Activated CD4-positive, alpha-beta T cell treated with anti-CD3 and anti-CD28 coated beads for 1 hour (primary cell): ENCODE data around the gene XPR1.

Experiments used
- DNase-seq: peaks from one replicate; pipeline ENCODE4 v3.0.0-alpha.2; 2020

The XPR1 gene

DNA sequence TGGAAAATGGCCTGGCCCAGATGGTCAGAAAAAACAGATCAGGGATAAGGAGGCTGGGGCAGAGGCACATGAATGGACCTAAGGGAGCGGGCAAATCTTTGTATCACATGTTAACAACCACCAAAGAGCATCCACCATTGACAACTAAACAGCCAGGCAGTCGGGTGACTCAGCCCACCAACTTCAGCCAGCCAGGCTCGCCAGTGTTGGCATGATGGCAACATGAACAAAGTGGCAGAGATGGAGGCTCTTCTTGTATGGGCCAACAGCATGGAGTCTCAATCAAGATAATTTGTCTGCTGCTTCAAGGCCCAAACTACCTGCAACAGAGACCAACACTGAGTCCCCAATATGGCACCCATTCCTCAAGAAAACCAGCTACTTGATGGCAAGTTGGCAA, 264.3 kb downstream of the XPR1 start:
- DNase-seq: no peak

DNA sequence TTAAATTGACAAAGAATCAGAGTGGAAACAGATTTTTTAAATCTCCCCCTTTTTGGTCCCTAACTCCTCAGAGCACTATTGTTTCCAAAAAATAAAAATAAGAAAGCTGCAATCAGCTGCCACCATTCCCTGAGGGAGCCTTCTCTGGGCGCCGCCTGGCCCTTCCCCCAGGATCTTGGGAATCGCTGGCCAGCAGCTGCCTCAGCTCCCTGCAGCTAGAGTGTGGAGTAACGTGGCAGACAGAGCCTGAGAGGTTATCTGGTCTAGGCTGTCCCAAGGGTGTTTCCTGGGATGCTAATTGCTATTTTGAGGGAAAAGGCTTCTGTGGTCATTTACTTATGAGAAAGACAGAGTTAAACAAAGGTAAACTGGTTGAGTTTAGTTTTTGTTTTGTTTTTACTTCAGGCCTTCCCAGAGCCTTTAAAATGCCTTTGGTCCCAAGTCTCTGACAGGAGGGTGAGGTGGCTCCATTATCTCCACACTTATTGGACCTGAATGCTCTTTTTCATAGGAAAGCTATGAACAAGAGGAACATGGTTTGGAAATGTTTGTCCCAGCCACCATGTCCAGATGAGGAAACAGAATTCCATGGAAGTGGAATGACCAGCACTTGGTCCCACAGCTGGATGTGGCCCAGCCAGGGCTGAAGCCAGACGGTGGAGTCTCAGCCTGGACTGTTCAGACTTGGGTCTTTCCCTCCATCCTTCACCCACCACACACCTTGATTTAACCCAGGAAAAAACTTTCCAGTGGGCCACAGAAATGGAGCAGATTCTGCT, 266.8 kb downstream of the XPR1 start:
- DNase-seq: no peak

DNA sequence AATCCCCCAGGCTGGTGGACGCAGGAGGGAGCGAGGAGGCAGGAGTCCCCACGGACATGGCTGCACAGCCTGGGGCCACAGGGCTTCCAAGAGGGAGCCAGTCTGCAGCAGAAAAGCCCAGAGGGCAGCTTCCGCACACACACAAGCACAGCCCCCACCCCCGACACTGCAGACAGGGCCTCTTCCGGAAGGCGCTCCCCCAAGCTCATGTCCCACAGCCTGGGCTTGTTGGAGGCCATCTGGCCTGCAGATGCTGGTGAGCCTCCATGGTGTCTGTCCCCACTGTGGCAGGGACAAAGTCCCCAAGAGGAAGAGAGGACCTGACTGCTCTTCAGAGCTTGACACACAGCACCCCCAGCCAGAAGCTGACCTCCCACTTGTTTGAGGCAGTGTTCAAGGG, 267.4 kb downstream of the XPR1 start:
- no peak for DNase-seq

DNA sequence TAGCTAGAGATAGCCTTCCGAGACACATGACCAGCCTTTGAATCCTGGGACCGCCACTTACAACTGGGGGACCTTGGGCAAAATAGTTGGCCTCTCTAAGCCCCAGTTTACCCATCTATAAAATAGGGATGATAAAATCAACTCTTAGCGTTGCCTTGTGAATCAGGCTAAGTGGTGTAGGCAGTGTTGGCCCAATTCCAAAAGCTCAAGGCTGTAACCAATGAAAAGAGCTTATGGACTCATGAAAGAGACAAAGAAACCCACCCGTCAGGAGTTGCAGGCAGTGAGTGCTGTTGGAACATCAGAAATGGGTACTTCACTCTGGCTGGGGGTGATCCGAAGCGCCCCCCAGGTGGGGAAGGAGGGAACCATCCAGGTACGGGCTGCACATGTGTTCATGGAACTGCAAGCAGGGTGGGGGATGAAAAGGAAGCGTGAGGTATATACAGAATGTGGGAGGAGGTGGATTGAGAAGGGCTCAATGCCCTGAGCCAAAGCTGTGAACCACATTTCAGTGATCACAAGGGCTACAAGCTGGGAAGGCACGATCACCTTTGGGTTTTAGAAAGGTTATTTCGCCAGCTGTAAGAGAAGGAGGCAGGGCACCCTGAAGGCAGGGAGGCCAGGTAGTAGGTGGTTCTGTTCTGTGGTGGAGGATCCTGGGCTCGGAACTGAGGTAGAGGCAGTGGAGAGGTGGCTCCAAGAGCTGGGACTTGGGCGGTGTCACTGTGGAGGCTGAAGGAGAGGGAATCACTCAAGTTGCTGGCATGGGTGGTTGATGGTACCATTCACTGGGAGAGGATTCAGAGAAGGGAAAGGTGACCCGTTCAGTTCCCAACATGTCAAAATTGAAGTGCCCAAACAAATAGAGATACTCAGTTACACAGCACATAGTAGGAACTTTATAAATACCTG, 269.5 kb downstream of the XPR1 start:
- DNase-seq: no peak

DNA sequence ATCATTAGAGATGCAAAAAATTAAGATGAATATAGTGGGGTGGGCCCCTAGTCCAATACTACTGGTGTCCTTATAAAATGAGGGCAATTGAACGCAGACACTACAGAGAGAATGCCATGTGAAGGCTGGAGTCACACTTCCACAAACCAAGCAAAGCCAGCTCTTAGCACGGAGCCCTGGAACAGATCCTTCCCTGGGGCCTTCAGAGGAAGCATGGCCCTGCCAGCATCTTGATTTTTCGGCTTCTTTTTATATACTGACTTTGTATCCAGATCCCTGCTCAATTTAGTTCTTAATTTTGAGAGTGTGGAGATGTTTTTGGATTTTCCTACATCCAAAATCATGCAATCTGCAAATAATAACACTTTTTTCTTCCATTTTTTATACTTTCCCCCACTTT, 270.7 kb downstream of the XPR1 start:
- DNase-seq: no peak

DNA sequence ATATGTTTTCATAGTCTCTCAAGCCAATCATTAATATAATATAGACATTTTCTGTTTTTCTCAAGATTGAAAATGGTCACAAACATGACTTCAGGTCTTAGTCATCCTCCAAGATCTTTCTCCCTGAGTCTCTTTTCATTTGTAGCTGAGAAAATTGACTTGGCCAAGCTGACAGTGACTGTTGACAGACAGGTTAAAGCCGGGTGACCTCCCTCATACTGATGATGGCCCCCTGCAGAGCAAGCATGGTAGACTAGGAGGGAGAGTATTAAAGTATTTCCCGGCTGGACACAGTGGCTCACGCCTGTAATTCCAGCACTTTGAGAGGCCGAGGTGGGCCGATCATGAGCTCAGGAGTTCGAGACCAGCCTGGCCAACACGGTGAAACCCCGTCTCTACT, 274.1 kb downstream of the XPR1 start:
- DNase-seq: no peak

DNA sequence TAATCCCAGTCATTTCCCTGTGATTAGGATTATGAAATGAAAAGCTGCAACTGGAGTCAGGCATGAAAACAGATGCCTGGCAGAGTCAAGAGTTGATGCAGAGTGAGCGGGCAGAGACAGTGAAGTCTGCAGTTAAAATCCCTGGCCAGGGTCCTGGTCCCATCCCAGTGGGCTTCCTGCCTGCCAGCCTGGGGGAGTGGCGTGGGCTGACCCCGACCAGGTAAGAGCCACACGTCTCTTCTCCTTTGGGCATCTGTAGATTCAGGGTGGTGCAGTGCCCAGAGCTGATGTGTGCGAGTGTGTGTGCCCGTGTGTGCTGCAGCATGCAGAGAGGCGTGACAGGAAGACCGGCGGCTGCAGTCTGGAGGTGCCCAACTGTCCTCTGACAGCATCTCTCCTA, 274.7 kb downstream of the XPR1 start:
- DNase-seq: no peak

DNA sequence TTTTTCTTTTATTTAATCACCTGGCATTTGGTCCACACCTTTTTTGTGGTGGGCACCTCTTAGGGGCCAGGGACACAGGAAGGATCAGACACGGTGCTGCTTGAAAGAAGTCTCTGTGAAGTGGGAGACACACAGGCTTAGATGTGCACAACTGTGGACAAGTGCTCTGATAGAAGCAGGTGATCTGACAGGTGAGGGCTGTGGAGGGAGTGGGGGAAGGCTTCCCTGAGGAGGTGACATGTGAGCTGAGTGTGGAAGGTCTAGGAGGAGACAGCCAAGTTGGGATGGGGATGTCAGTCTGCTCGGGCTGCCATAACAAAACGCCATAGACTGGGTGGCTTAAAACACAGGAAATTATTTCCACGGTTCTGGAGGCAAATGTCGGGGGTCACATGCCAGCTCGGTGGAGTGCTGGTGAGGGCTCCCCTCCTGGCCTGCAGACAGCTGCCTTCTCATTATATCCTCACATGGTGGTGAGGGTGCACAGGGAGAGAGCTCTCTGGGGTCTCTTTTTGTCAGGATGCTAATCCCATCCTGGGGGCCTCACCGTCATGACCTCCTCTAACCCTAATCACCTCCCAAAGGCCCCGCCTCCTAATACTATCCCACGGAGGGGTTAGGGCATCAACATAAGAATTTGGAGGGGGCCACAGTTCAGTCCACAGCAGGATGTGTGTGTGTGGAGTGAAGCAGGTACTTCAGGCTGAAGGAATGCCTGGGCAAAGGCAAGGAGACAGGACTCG, 275.7 kb downstream of the XPR1 start:
- DNase-seq: no peak

DNA sequence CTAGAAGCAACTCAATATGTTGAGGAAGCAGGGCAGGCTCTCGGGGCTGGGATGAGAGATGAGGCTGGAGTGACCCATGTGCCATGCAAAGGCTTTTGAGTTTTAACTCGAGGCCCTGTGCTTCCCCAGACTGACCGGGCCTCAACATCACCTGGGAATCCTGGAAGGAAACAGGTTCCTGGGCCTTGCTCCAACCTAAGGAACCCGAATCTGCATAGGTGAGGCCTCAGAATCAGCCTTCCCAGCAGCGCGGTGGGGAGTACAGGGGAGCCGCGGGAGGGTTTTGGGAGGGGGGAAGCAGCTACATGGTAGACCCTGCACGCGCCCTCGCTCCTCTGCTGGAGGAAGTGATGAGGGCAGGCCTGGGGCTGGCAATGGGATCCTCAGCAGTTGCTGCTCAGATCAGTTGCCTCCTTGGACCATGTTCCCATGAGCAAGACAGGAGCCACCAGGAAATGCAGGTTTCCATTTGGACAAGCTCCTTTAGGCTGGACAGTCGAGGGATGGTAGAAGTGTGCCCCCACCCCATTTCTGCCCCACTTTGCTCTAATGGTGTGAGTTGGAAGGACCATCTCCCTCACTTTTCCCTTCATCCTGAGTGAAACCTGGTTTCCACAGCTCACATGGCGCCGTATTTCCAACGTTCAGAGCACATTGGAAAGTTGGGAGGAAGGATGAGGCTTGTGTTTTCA, 276.4 kb downstream of the XPR1 start:
- DNase-seq: no peak

DNA sequence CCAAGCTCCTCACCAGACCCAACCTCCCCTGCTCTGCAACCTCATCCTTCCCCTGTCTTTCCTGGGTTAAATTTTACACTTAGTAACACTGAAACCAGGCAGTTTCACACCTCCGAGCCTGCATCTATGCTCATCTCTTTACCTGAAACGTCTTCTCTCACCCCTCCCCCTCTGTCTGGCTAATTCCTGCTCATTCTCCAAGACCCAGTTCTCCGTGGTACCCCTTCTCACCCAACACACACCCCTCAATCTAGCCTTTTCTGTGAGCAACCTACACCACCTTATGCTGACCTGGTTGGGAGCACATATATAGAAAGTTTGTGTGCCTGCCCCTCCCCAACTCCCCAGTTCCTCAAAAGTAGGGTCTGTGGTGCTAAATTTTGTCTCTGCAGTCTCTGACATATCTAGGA, 277.2 kb downstream of the XPR1 start:
- DNase-seq: no peak

DNA sequence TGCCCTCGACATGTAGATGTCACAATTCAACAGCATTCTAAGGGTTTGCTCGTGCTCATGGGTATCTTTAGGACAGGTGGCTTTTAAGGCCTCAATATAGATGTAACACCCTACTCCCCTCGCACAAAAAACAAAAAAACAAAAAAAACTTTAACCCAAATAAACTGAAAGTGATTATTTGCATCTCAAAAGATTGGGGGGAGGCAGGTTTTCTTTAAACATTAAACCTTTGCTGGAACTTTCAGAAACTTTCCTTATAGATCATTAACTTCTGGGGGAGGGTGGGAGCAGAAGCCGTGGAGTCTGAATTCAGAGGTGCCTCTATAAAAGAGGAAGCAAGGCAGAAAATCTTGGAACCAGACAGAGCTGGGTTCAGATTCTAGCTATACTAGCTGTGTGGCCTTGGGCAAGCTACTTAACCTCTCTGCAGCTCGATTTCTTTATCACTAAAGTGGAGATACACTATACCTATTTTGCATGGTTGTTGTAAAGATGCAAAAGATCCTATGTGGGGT, 277.7 kb downstream of the XPR1 start:
- no peak for DNase-seq

DNA sequence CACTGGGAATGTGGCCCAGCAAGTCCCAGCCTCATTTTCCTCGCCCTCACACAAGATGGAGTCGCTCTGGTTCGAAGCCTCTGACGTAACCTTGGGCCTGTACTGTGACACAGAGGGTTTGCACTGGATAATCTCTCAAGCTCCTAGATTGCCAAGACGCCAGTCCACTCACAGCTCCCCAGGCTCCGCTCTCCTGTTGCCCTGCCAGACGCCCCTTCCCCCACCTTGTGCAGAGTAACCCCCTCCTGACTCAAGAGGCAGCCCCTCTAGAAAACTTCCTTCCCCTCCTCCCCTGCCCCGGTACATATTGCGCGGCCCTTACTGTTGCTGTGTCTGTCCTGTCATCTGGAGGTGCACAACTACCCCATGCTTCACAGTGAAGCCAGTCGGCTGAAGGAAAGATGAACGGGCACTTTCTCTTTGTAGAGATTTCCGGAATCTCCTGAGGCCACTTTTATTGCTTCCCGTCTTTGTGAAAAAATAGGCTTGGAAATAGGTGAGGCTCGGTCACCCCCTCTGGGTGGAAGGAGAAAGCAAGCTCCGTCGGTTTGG, 279.9 kb downstream of the XPR1 start:
- DNase-seq: no peak

DNA sequence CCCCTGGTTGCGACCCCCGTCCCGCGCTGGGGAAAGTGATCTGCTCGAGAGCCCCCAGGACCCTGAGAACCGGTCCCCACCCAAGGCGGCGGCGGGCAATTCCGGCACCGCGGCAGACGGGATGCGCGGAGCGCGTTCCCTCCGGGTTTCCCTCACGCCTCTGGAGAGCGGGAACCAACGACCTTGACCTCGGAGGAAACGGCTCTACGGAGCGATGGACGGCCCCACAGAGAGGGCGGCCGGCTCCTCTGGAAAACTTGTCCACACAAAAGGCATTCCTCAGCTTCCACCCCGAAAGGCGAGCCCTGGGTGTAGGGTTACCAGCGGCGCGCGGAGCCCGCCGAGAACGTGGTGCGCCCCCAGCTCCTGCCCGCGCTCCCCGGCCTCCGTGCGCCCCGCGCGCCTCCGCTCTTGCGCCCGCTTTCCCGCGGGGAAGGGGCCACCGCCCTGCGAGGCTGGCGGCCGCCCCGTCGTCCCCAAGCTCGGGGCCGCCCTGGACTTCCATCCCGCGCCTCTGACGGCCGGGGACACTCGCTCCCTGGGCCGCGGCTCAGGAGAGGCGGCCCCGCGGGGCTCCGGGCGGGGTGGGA, 280.5 kb downstream of the XPR1 start:
- DNase-seq: no peak

DNA sequence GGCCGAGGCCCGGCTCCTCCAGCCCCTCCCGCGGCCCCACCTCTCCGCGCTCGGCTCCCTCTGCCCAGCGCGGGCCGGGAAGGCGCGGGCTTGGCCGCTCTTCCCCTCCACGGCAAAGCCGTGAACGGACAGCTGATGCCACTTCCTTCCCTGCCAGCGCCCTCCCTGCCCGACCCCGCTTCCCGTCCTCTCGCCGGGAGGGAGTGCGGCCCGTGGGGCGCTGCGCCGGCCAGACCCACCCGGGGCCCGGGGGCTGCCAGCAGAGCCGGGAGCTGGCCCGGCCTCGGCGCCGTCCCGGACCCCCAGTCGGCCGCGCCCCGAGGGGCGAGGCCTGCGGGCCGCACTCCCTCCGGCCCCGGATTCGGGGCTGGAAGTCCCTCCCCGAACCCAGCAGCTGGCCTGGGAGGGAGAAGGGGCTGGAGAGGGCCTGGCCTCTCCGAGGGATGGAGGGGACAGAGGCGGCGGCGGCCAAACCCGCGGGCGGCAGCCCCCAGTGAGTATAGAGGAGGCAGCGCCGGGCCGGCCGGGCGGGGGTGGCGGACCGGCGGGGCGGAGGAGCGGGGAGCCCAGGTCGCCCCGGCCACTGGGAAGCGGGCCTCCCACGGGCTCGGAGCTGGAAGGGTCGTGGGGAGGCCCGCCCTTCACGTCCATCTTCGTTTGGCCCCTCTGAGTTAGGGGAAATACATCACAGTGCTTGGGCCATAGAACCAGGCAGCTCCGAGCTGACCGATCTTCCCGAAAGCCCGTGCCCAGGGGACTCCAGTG, 281.2 kb downstream of the XPR1 start, which contains the start of gene KIAA1614:
TSS of gene KIAA1614 (plus strand) at position 97 of the 765 bp plus-strand sequence. CDS start at position 444, 347 bp downstream.
- no peak for DNase-seq

DNA sequence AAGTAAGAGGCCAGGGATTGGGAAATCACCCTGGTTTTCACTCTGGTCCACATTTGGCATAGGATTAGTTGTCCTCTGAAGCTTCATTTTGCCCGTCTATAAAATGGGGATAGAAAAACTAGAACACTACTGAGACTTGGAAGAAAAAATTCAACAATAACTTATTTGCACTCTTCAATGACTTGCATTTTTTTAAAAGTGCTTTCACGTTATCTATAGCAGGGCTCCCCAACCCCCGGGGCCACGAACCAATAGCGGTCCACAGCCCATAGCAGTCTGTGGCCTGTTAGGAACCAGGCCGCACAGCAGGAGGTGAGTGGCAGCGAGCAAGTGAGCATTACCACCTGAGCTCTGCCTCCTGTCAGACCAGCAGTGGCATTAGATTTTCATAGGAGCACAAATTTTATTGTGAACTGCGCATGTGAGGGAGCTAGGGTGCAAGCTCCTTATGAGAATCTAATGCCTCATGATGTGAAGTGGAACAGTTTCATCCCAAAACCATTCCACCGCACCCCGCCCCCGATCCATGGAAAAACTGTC, 283.7 kb downstream of the XPR1 start:
- DNase-seq: no peak

DNA sequence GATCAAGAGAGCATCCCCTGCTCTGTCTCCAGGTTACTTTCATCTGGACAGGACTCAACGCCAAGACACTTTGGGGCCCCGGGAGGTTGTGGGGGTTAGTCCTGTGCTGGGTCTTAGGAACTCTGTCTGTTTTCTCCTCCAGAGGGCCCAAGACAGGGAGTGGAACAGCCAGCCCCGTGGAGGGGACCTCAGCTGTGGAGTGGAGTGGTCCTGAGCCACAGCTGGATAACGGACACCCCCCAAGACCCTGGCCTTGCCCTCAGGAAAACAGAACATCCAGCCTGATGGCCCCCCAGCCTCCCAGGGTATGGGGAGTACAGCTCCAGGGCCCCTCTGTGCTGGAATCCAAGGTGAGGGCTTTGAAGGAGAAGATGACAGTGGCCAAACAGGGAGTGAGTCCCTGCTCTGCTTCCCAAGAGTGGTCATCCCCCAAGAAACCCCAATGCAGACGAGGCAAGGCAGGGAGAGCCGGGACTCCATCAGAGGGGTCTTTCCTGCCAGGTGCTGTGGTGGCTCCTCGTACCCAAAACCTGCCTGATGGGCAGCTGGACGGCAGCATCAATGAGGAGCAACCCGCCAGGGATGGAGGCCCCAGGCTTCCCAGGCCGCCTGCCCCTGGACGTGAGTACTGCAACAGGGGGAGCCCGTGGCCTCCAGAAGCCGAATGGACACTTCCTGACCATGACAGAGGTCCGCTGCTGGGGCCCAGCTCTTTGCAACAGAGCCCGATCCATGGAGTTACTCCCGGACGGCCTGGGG, 284.4 kb downstream of the XPR1 start:
- no peak for DNase-seq

DNA sequence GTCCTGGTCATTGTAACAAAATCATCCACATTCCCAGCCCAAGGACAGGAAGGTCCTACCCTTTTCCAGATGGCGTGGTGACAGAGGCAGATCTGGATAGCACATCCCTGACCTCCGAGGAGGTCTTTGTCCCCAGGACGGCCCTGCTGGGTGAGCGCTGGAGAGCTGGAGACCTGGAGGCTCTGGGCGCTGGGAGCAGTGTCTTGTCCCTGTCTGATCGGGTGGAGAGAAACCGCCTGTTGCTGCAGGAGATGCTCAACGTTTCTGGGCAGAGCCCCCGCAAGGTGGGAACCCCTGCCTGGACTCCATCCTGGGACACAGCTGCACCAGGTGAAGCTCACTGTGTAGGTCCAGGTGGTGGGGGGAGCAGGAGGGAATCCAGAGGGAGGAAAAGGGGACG, 284.9 kb downstream of the XPR1 start:
- no peak for DNase-seq

DNA sequence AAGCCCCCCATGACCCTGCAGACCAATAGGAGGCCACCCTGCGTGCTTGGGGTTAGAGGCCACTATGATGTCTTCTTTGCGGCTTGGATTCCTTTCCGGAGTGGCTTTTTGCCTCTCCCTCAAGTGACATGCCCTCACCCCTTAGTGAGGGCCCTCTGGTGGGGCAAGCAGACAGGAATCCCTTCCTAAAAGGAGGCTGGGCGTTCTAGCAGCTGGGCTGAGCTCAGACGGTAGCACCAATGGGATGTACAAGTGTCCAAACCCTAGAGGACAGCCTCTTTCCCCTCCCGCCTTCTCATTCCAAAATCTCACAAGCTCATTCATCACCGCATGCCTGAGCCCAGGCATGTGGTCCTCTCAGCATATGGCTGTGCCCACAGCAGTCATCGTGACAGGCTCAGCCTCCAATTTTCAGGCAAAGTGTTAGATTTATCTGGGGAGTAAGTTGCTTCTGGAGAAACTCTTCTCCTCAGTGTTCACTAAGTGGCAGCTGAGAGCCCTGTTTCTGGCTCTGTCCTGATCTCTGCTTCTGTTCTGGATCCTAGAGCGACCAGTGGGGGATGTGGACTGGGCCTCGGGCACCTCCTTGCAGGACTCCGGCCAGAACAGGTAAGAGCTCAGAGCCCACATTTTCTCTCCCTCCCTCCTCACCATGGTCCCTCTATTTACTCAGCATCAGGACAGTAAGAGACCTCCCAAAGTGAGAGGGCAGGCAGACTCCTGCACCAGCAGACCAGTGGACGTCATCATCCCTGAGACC, 285.7 kb downstream of the XPR1 start:
- no peak for DNase-seq

DNA sequence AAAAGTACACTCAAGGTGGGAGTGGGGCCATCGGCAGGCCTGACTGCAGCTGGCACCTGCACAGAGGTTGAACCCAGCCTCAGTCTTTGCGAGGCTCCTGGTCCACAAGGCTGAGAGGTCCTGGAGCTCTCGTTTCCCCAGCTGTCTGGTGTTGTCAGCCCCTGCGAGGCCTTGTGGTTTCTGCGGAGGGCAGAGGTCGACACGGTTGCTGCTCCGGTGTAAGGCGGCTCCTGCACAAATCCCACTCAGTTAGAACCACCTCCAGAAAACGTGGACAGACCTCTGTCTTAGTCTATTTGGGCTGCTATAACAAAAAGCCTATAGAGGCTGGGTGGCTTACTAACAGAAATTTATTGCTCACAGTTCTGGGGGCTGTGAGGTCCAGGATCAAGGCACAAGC, 286.7 kb downstream of the XPR1 start:
- no peak for DNase-seq
